Measurements from ENCODE around the gene IBSP. TPM values are rescaled to one million over a fixed set of nuclear protein-coding genes. Genes with fewer than 3 reads are reported as not detected.

The IBSP gene
- total and polyA plus RNA-seq, 9 of the 15 experiments (the other 6 are each of a cell fraction or from before 2014, with no cell fraction given) = not detected

DNA sequence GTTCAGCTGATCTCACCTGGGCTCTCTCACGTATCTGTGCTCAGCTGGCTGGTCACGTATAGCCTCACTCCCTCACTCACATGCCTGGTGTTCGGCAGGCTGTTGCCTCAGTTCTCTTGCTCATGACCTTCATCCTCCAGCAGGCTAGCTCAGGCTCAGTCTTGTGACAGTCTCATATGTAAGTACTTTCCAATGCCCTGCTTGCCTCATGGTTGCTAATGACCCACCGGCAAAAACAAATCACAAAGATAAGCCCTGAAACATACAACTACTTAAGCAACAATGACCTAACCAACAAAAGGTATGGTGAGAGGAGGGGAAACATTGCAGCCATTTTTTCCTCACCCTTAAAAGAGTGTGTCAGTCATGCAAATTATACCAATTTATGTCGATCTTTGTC lies 58.4 kb downstream of the IBSP start:
- no peak for ATAC-seq
- BruUV-seq (replicated peaks) = no TSS peak
- Histone ChIP-seq H2AFZ (ENCODE audit: low read depth, low read length) (no peak overlapping the region), H3K27ac (ENCODE audit: extremely low read depth, low read depth, low read length) (no peak overlapping the region), H4K20me1 (replicated peaks; ENCODE audit: control insufficient read depth, insufficient read depth, low read length) (no peaks in the 10 kb centered on the region), H3K36me3 (ENCODE audit: control insufficient read depth, insufficient read depth, low read length) (no peaks in the 10 kb centered on the region), H3K9ac (ENCODE audit: insufficient read depth in 1 of 2, low read depth in 2 of 2, low read length in 2 of 2) (no peak overlapping the region), H3K79me2 (ENCODE audit: control insufficient read depth, insufficient read depth, low read length) (no peaks in the 10 kb centered on the region), H3K9me3 (replicated peaks; ENCODE audit: control insufficient read depth, insufficient read depth, low read depth, low read length) (no peaks in the 10 kb centered on the region), H3K27me3 (ENCODE audit: control insufficient read depth in 2 of 2, insufficient read depth in 2 of 2, low read length in 2 of 2) (0 out of 5 replicates have a peak, but pooled peaks cover 0 to 3% of the 10 kb centered on the region in 2 experiments), H3K9me1 (ENCODE audit: control insufficient read depth, insufficient read depth, low read length) (no peaks in the 10 kb centered on the region), H3K4me1 (replicated peaks in 1 of 2; ENCODE audit: control insufficient read depth in 2 of 2, insufficient read depth in 2 of 2, low read length in 2 of 2) (no peaks in the 10 kb centered on the region), H3K4me3 (no peak overlapping the region), H3K4me2 (ENCODE audit: insufficient read depth, low read length) (no peak overlapping the region)
- intact Hi-C loops (cut with micrococcal nuclease) (no loop called here), in situ Hi-C loops (cut with MboI) (loop anchor here (5.0 to 10.0 kb wide), 3 partner anchors 117 to 657 kb away; partner anchors contain the start of gene SPP1)
- DNase-seq (ENCODE audit: extremely low read depth in 1 of 4, low spot score in 3 of 4) = no peak
- TF ChIP-seq ZC3H8 (IDR thresholded peaks at IDR 0.05) (no peak), SETDB1 (IDR thresholded peaks at IDR 0.05; ENCODE audit: low read length) (no peak), ERF (CRISPR knock-in tag; IDR thresholded peaks at IDR 0.05) (no peak), HES1 (IDR thresholded peaks at IDR 0.05; ENCODE audit: low read depth) (no peak), POLR3G (IDR thresholded peaks at IDR 0.05; ENCODE audit: extremely low read depth, insufficient read length, insufficient replicate concordance) (no peak), L3MBTL2 (IDR thresholded peaks at IDR 0.05) (no peak), KLF10 (CRISPR knock-in tag; IDR thresholded peaks at IDR 0.05) (no peak)
- TF ChIP-seq, protein P1, sequence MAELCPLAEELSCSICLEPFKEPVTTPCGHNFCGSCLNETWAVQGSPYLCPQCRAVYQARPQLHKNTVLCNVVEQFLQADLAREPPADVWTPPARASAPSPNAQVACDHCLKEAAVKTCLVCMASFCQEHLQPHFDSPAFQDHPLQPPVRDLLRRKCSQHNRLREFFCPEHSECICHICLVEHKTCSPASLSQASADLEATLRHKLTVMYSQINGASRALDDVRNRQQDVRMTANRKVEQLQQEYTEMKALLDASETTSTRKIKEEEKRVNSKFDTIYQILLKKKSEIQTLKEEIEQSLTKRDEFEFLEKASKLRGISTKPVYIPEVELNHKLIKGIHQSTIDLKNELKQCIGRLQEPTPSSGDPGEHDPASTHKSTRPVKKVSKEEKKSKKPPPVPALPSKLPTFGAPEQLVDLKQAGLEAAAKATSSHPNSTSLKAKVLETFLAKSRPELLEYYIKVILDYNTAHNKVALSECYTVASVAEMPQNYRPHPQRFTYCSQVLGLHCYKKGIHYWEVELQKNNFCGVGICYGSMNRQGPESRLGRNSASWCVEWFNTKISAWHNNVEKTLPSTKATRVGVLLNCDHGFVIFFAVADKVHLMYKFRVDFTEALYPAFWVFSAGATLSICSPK (IDR thresholded peaks at IDR 0.05; ENCODE audit: borderline replicate concordance) = no peak
- 0% methylated on average over 5 of the region's 5 CpGs for WGBS (ENCODE audit: insufficient coverage, low coverage, missing lambda C conversion rate)
- ChIA-PET CTCF (ENCODE audit: low intra/inter-chr PET ratio) (no interaction called here), POLR2A (no interaction called here)
- FAIRE-seq = no peak

Other genes with a start within 250 kb of the IBSP start
- not detected in 2 replicates for gene DSPP, start 191.0 kb upstream of the IBSP start, total RNA-seq (2014; rRNA removed)
- not detected in 2 replicates for gene DSPP, start 191.0 kb upstream of the IBSP start, total RNA-seq (2014; rRNA removed; fragmentation: Illumina TruSeq; extraction: Trizol)
- gene DSPP, start 191.0 kb upstream of the IBSP start, total RNA-seq (2015; rRNA removed; fragmentation: Illumina TruSeq; extraction: Trizol) = not detected in 2 replicates
- not detected in 2 replicates for gene DSPP, start 191.0 kb upstream of the IBSP start, total RNA-seq (2021)
- not detected in 2 replicates for gene DSPP, start 191.0 kb upstream of the IBSP start, polyA plus RNA-seq (2011; rRNA removed)
- gene DSPP, start 191.0 kb upstream of the IBSP start, polyA plus RNA-seq (2014; fragmentation: Illumina TruSeq; extraction: Trizol) = not detected in 2 replicates
- gene DSPP, start 191.0 kb upstream of the IBSP start, polyA plus RNA-seq (2014; fragmentation: Nextera tagmentation; extraction: Ambion mirVana) = not detected
- not detected in 2 replicates for gene DSPP, start 191.0 kb upstream of the IBSP start, polyA plus RNA-seq (2014; rRNA removed)
- not detected in 2 replicates for gene DMP1, start 149.3 kb upstream of the IBSP start, total RNA-seq (2014; rRNA removed)
- not detected in 2 replicates for gene DMP1, start 149.3 kb upstream of the IBSP start, total RNA-seq (2014; rRNA removed; fragmentation: Illumina TruSeq; extraction: Trizol)
- gene DMP1, start 149.3 kb upstream of the IBSP start, total RNA-seq (2015; rRNA removed; fragmentation: Illumina TruSeq; extraction: Trizol) = not detected in 2 replicates
- gene DMP1, start 149.3 kb upstream of the IBSP start, total RNA-seq (2021) = not detected in 2 replicates
- not detected in 2 replicates for gene DMP1, start 149.3 kb upstream of the IBSP start, polyA plus RNA-seq (2011; rRNA removed)
- not detected in 2 replicates for gene DMP1, start 149.3 kb upstream of the IBSP start, polyA plus RNA-seq (2014; fragmentation: Illumina TruSeq; extraction: Trizol)
- gene DMP1, start 149.3 kb upstream of the IBSP start, polyA plus RNA-seq (2014; fragmentation: Nextera tagmentation; extraction: Ambion mirVana) = not detected
- not detected in 2 replicates for gene DMP1, start 149.3 kb upstream of the IBSP start, polyA plus RNA-seq (2014; rRNA removed)
- gene MEPE, start 33.4 kb downstream of the IBSP start, total RNA-seq (2014; rRNA removed) = not detected in 2 replicates
- gene MEPE, start 33.4 kb downstream of the IBSP start, total RNA-seq (2014; rRNA removed; fragmentation: Illumina TruSeq; extraction: Trizol) = not detected in 2 replicates
- not detected in 2 replicates for gene MEPE, start 33.4 kb downstream of the IBSP start, total RNA-seq (2015; rRNA removed; fragmentation: Illumina TruSeq; extraction: Trizol)
- not detected in 2 replicates for gene MEPE, start 33.4 kb downstream of the IBSP start, total RNA-seq (2021)
- not detected in 2 replicates for gene MEPE, start 33.4 kb downstream of the IBSP start, polyA plus RNA-seq (2011; rRNA removed)
- gene MEPE, start 33.4 kb downstream of the IBSP start, polyA plus RNA-seq (2014; fragmentation: Illumina TruSeq; extraction: Trizol) = not detected in 2 replicates
- not detected for gene MEPE, start 33.4 kb downstream of the IBSP start, polyA plus RNA-seq (2014; fragmentation: Nextera tagmentation; extraction: Ambion mirVana)
- not detected in 2 replicates for gene MEPE, start 33.4 kb downstream of the IBSP start, polyA plus RNA-seq (2014; rRNA removed)
- not detected in 2 replicates for gene SPP1, start 176.2 kb downstream of the IBSP start, total RNA-seq (2014; rRNA removed)
- gene SPP1, start 176.2 kb downstream of the IBSP start, total RNA-seq (2014; rRNA removed; fragmentation: Illumina TruSeq; extraction: Trizol) = not detected in 2 replicates
- gene SPP1, start 176.2 kb downstream of the IBSP start, total RNA-seq (2015; rRNA removed; fragmentation: Illumina TruSeq; extraction: Trizol) = not detected in 2 replicates
- gene SPP1, start 176.2 kb downstream of the IBSP start, total RNA-seq (2021) = 0.64 and 0.81 TPM in 2 replicates
- not detected in 2 replicates for gene SPP1, start 176.2 kb downstream of the IBSP start, polyA plus RNA-seq (2011; rRNA removed)
- gene SPP1, start 176.2 kb downstream of the IBSP start, polyA plus RNA-seq (2014; fragmentation: Illumina TruSeq; extraction: Trizol) = not detected in 2 replicates
- under 1 TPM in 1 of 2 experiments, not detected in 1; 0.10 TPM for gene SPP1, start 176.2 kb downstream of the IBSP start, polyA plus RNA-seq (2014; fragmentation: Nextera tagmentation; extraction: Ambion mirVana)
- gene SPP1, start 176.2 kb downstream of the IBSP start, polyA plus RNA-seq (2014; rRNA removed) = not detected in 2 replicates
- gene PKD2, start 208.1 kb downstream of the IBSP start, total RNA-seq (2014; rRNA removed) = 0.12 and 0.45 TPM in 2 replicates
- gene PKD2, start 208.1 kb downstream of the IBSP start, total RNA-seq (2014; rRNA removed; fragmentation: Illumina TruSeq; extraction: Trizol) = 0.58 and 0.89 TPM in 2 replicates
- gene PKD2, start 208.1 kb downstream of the IBSP start, total RNA-seq (2015; rRNA removed; fragmentation: Illumina TruSeq; extraction: Trizol) = 0.87 and 1.2 TPM in 2 replicates
- 0.45 and 0.47 TPM in 2 replicates for gene PKD2, start 208.1 kb downstream of the IBSP start, total RNA-seq (2021)
- 0.35 and 0.57 TPM in 2 replicates for gene PKD2, start 208.1 kb downstream of the IBSP start, polyA plus RNA-seq (2011; rRNA removed)
- 0.34 and 0.36 TPM in 2 replicates for gene PKD2, start 208.1 kb downstream of the IBSP start, polyA plus RNA-seq (2014; fragmentation: Illumina TruSeq; extraction: Trizol)
- under 1 TPM; 0.11 to 0.14 TPM for gene PKD2, start 208.1 kb downstream of the IBSP start, polyA plus RNA-seq (2014; fragmentation: Nextera tagmentation; extraction: Ambion mirVana)
- gene PKD2, start 208.1 kb downstream of the IBSP start, polyA plus RNA-seq (2014; rRNA removed) = 0.38 and 0.49 TPM in 2 replicates